HG03045 (cell line): Measurements from ENCODE around the gene TMA7.

Experiments
- ATAC-seq: cut with Tn5 transposase; IDR thresholded peaks from one replicate; pipeline ENCODE4 v1.9.1; 2021; ENCODE audit warnings: mild to moderate bottlenecking, moderate library complexity; ENCODE audit not compliant: unreplicated experiment

TMA7 gene

DNA sequence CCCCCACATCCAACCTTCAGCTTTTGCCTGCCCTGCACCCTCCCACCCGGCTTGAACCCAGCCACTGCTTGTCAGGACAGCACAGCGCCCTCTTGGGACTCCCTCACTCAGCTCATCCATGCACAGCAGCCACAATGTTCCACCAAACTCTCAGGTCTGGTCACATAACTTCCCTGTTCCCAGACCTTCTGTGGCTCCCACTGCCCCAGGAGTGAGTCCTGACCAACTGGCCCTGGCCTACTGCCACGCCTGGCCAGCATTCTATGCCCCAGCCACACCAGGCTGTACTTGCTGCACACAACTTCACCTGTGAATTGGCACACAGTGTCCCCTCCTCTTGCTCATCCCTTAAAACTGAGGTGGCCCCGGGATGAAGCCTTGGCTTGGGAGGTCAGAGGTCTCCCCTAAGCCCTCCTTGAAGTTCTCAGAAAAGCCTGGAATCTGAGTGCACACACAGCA lies 31.2 kb upstream of the TMA7 start:
- no peak for ATAC-seq

DNA sequence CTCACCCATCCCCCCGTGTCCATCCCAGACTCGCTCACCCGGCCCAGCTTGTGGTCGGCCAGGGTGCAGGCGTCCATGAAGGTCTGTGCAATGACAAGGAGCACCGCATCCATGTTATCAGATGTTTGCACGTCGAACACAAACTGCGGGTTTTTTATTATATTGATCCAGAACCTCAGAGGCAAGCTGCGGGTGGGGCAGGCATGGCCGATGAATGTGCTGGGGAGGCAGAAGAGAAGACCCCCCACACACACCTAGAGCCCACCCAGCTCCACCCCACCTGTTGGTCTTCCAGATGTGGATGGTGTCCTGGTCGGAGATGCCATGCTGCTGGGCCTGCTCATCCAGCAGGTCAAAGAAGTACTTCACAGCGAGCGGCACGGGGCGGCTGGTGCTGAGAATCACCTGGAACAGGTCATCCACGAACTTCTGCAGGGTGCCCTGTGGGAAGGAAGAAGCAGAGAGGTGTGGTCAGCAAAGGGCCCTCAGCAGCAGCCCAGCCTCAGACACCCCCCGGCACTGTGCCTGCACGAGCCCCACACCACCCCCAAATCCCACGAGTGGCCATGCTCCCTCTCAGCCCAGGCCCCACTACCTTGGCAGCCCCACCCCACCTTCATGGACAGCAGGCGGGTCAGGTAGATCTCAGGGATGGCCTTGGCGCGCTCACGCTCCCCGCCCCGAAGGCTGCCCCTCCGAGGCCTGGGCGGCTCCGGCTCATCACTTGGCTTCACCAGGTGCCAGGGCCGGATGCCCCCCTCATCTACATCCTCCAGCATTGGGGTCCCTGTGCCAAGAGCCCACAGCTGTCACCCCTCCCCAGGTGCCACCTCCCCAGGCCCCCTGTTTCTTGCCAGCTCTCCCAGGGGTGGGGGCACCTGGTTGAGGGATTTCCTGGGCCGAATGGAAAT lies 30.5 kb upstream of the TMA7 start:
- ATAC-seq = no peak

DNA sequence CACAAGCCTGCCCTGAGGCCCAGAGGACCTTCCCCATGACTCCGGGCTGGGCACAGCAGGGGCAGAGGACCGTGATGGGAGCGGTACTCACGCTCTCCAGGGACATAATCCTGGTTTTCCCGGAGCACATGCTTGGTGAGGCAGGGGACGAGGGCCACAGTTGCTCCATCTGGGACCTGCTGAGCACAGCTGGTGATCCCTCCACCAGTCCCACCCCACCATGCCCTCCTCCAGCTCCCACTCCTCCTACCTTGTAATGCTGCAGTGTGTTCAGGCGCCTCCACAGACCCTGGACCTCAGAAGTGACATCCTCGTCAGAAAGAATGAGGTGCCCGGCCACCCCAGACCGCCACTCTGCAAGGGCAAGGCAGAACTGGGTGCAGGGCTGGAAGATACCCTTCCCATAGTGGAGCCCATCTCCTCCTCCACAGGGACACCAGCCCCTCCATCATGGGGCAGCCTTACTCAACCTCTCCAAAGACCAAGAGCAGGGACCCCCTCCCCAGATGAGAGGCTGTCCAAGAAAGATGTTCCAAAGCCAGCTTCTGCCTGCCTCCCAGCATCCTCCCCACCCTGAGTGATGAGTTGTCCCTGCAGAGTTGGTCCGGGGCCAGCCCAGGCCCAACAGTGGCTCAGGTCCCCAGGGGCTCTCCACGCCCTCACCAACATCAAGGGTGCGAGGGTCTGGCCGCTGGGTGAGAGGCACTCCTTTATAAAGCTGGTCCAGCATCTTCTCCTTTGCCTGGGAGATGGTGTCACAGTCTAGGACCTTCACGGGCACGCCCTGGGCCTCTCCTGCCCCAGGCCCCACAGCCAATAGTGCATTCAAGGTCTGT lies 29.6 kb upstream of the TMA7 start:
- ATAC-seq = no peak

DNA sequence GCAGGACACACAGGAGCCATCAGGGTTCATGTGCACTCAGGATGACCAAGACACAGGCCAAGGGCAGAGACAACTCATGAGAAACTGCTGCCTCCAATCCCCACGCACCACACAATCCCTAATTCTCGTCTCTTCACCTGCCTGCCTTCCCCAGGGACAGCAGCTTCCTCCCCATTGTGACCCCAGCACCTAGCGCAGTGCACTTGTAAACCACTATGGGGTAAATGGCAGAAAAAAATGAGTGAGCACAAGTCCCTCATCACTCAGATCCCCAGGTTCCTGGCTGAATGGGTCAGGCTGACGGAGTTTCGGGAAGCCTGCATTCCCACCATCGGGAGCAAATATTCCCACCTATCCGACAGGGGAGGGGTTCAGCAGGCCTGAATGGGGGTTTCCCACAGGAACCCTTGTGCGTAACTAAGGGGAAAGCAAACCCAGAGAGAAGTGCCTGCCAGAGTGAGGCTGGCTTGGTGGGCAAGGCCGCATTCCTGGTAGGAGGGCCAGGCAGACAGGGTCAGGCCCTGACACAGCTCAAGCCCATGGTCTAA lies 28.9 kb upstream of the TMA7 start:
- no peak for ATAC-seq

- ATAC-seq = no peak
These were observed 28.3 kb upstream of the TMA7 start for GRCh38 chr3:48411606-48412374.

DNA sequence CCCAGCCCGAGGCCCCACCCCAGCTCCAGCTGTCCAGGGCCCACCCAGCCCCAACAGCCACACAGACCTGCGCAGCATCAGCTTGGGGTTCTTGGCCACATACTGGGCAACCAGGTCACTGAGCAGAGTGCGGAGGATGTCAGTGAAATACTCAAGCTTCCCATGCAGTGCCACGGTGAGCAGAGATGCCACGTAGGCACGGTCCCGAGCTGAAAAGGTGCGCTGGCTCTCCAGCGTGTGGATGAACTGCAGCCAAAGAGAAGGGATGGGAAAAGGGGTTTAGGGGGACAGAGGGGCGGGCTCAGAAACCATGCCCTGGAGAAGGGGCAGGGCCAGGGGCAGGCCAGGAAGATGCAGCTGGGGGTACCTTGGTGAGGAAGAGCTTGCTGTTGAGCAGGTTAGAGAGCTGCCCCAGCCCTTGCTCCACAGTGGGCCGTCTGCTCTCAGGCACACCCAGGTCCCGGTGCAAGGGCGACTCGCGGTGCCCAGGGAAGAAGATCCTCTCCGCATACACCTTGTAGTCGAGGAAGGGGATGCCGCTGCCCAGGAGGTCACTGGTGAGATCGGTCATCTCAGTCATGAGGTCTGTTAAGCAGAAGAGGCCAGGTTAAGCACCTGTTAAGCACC lies 27.6 kb upstream of the TMA7 start:
- ATAC-seq = no peak

- ATAC-seq = no peak
These were observed 27.0 kb upstream of the TMA7 start for GRCh38 chr3:48413086-48413485.

GRCh38 chr3:48413611-48414010 lies 26.4 kb upstream of the TMA7 start:
- no peak for ATAC-seq

- no peak for ATAC-seq
These were observed 25.4 kb upstream of the TMA7 start for GRCh38 chr3:48414376-48415250.

DNA sequence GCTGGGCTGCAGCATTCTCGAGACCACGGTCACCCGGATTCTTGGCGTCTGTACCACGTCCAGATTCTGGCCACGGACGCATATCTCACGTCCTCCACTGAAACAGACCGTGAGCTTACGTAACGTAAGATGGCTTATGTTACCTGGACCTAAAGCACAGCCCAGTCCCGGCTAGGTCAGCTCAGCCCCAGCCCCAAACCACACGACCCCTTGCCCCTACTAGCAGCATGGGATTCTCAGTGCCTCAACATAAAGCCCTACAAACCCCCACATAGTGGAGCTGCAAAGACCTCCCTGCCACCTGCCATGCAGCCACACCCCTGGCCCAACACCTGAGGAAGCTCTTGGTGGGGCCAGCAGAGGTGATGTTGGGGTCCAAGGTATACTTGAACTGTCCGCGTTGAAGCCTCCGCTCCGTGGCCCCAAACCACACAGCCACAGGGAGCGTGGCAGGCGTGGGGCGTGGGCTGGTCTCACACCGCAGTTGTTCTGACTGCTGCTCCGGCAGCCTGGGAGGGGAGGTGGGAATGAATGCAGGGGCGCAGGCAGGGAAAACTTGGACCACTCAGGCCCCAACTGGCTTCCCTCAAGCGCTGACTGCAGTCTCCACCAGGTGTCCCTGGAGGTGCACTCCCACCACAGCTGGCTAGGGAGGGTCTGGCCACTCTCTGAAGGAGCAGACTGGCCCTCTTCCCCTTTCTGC lies 24.7 kb upstream of the TMA7 start:
- no peak for ATAC-seq

- no peak for ATAC-seq
These were observed 24.0 kb upstream of the TMA7 start for GRCh38 chr3:48416091-48416505.

- ATAC-seq = no peak
These were observed 23.5 kb upstream of the TMA7 start for GRCh38 chr3:48416546-48416945.

- no peak for ATAC-seq
These were observed 22.4 kb upstream of the TMA7 start for GRCh38 chr3:48417529-48418108.

DNA sequence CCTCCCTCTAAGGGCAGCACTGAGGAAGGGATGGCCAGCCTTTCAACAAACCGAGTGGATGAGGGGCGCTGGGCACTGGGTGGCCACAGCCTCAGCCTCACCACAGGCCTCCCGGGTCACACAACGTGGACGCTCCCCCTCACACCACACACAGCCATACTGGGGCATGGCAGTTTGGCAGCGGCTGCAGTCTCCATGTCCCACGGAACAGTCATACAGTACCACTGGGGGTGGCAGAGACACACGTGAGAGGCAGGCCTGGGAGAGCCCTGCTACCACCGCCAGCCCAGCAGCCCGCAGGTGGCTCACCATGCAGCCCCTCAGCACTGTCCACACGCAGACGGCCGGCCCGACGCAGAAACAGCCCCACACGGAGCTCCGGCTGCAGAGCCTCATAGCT lies 21.9 kb upstream of the TMA7 start:
- no peak for ATAC-seq

- no peak for ATAC-seq
These were observed 21.4 kb upstream of the TMA7 start for GRCh38 chr3:48418651-48419050.

DNA sequence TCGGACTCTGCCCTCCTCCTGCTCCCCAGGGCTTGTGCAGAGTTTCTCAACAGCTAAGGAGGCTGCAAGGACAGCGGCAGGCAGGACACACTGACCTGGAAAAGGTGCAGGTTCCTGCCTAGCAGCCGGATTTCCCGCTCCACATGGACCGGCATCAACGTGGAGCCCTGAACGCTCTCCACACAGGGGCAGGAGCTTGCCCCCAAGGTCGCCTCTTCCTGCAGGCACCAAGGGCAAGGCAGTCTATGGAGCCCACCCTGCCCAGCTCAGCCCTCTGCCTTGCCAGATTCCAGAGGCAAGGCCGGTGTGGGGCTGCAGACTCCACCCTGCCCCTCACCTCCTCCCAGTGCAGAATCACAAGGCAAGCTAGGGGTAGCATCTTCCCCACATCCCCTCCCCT lies 20.9 kb upstream of the TMA7 start:
- no peak for ATAC-seq

DNA sequence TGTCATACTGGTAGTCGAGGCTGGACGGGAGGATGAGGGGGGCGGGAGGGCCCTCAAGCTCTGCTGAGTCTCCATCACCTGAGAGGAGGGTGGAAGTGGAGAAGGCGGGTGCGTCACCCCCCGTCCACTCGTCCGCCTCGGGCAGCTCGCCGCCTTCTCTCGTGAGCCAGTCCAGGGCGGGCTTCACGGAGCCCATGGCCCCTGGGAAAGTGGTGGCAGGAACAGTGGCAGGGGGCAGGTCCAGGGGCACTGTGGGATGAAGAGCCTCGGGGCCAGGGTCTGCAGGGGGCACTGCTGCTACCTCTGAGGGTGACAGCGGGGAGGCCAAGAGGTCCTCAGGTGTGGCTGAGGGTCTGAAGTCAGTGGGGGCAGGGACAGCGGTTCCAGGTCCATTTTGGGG lies 20.5 kb upstream of the TMA7 start:
- no peak for ATAC-seq

DNA sequence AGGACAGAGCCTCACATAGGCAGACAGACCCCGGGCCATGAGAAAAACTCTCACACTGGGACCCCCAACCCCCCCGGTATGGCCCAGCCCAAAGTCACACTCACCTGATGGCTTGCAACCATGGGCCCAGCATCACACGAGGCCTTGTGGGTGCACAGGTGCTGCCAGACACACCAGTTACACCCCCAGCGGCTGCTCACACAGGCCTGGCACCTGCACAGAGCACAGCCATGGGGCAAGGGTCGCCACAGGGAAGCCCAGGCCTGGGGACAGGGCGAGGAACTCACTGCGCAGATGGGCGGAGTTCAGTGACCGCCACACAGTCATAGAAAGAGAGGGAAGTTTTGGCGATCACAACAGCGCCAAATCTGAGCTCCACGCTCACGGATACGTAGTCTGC lies 19.5 kb upstream of the TMA7 start:
- no peak for ATAC-seq
